Neural progenitor cell (in vitro differentiated cells): ENCODE measurements around the gene CACNA1E.

ENCODE experiments used
- CTCF ChIP-seq: fragments of 200-600 bp; sonication (generic); IDR thresholded peaks from 2 replicates; pipeline ENCODE4 v1.5.1; 2017; ENCODE audit warnings: antibody characterized with exemption, mild to moderate bottlenecking
- EZH2 ChIP-seq: fragments of 200-600 bp; sonication (generic); IDR thresholded peaks from 2 replicates; pipeline ENCODE4 v1.6.1; 2017; ENCODE audit warnings: antibody characterized with exemption, mild to moderate bottlenecking, moderate library complexity
- EZH2phosphoT487 ChIP-seq: fragments of 200-600 bp; sonication (generic); IDR thresholded peaks from 2 replicates; pipeline ENCODE4 v1.6.1; 2017; ENCODE audit warnings: antibody characterized with exemption

- TF ChIP-seq CTCF (no peak), EZH2 (no peak), EZH2phosphoT487 (no peak)
Measured at GRCh38 chr1:181595234-181595633, 111.9 kb downstream of the CACNA1E start.
